GM19467 (cell line): ENCODE data around the gene PLXNA1.
A peak's percentile ranks its signal among the peaks of the same experiment; 100 is the strongest.

Experiments
- ATAC-seq: cut with Tn5 transposase; IDR thresholded peaks from one replicate; pipeline ENCODE4 v1.9.1; 2021; ENCODE audit warnings: mild to moderate bottlenecking, moderate library complexity; ENCODE audit not compliant: unreplicated experiment

The PLXNA1 gene

GRCh38 chr3:126982471-126983175 is at the start of gene PLXNA1:
Gene PLXNA1, plus strand, starts transcription at chr3:126983115. Its CDS starts 5,479 bp downstream, at chr3:126988594.
- ATAC-seq: peak; percentile 62

- ATAC-seq: no peak
Measured at GRCh38 chr3:126934031-126934531, 48.8 kb upstream of the PLXNA1 start.

- ATAC-seq: no peak
Measured at GRCh38 chr3:126934991-126935390, 47.9 kb upstream of the PLXNA1 start.

GRCh38 chr3:126935756-126936509 is 47.0 kb upstream of the PLXNA1 start:
- no peak for ATAC-seq

GRCh38 chr3:126936853-126937425 is 46.0 kb upstream of the PLXNA1 start:
- ATAC-seq: no peak

DNA sequence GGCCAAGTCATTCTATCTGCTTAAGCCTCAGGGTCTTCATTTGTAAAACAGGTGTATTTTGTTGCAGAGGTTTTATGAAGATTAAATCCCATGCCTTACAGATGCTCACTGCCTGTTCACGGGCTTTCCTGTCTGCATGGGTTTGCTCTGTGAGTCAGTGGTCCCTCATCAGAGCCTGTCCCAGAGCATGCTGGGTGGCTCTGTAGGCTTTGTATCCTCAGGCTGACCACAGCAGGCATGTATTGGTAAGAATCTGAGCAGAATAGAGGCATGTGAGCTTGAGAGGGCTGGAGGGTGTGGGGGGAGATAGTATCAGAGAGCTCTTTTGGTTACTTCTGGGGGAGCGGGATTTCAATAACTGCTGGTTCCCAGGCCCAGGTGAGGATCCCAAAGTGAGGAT is 45.4 kb upstream of the PLXNA1 start:
- no peak for ATAC-seq

- no peak for ATAC-seq
Measured at GRCh38 chr3:126937973-126938372, 44.9 kb upstream of the PLXNA1 start.

DNA sequence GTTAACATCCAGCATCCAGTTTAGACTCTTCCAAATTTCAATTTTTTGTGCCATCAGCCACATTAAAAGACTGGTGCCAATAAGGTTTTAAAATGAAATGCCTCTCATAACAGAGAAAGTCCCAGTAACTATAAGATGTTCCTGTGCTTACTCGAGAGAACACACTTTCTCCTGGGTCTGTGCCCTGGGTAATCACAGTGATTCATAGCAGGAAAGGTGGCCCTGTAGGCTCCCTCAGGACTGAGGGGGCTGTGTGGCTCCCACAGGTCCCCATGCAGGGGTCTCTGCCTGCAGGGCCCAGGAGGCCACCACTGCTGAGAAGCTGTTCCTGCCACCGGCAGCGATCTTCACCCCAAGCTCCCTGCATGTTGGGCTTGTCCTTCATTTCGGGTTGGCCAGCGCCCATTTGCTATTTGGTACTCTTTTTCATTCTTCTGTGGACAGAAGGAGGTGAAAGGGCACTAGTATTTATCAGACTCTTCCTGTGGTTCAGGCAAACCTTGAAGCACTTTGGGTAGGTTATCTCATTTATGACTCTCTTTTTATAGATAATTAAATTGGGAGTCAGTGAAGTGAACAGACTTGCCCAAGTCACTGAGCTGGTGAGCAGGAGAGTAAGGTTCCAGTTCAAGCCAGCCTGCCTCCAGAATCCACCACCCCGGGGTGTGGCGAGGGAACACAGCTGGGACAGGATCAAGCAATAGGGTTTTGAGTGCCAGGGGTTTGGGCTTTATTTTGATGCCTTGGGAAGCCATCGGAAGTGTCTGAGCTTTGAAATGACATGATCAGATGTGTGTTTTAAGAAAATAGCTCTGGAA is 44.2 kb upstream of the PLXNA1 start:
- no peak for ATAC-seq

DNA sequence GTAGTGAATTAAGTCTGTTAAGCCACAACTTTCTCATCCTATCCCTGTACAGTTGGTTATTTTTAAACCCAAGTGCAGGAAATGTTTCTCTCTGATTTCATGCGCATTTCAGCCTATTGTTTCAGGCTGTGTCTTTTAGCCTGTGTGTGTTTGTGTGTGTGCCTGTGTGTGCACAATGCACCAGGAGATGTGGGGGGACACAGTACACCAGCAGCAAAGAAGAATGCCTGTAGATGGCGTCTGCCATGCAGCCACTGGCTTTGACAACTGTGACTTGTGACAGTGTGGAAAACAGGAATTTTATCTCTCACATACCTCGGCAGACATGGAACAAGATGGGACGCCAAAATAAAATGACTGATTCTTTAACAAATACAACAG is 43.6 kb upstream of the PLXNA1 start:
- no peak for ATAC-seq

DNA sequence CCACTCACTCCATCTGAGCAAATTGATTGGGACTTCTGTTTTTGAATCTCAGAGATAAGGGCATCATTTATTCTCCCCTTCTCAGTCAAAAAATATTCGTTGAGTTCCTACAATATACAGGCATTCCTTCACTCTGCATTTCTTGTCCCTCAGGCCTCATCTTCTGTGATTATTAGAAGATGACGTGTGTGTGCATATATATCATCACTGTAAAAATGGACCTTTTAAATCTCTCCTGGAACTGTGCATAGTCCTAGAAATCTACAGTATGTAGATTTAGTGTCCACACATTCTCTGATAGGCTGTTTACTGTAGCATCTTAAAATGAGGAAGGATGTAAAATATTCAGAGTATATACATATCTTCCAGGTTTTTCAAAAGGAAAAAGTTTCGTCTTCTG is 43.2 kb upstream of the PLXNA1 start:
- no peak for ATAC-seq

GRCh38 chr3:126941721-126942270 is 41.1 kb upstream of the PLXNA1 start:
- ATAC-seq: no peak

GRCh38 chr3:126944089-126944965 is 38.6 kb upstream of the PLXNA1 start:
- no peak for ATAC-seq

DNA sequence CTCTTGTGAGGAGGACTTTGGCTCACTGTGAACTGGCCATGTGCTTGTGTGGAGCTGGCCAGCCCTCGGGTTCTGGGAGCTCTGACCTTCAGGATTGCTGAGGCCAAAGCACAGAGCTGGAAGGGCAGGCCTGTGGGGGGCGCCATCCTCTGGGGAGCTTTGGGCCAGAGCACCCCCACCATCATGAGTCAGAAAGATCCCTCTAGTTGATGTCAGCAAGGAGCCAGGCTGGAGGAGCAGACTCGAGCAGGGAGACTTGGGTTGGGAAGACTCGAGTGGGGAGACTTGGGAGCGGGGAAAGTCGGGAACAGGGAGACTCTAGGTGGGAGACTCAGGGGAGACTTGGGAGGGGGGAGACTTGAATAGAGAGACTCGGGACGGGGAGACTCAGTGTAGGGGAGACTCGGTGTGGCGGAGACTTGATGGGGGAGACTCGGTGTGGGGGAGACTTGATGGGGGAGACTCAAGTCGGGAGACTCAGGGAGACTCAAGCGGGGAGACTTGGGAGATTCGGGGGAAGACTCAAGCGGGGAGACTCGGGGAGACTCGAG is 37.7 kb upstream of the PLXNA1 start:
- ATAC-seq: no peak

DNA sequence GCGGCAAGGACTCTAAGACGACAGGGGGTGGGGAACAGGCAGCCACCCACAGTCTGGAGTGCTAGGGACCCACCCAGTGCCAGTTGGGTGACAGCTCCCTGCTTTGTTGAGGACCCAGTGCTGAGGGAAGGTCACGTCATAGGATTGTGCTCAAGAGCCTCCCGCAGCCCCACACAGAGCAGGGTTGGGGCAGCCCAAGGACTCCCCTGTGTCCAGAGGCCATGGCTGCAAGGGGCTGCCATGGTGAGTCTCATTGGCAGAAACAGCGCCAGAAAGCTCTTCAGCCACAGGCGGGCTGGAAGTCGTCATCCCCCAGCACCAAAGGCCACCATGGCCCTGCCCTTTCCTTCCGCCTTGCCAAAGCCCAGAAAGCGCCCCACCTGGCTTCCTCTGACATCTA is 37.0 kb upstream of the PLXNA1 start:
- no peak for ATAC-seq

DNA sequence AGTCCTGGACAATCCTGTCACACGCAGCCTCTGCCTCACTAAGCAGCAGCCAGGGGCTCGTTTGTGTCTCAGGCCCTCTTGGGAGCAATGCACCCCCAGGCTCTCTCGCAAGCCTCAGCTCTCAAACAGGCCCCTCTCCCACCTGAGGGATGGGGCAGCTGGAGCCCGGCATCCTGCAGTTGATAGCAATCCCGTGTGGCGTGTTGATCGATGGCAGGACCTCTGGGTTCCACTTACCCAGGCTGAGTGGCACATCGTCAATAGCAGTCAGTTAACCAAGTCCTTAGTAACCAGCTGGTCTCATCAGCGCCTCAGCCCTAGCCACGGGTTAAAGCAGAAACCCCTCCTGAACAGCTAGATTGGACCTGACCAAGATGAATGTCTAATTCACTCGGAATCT is 36.5 kb upstream of the PLXNA1 start:
- ATAC-seq: no peak

DNA sequence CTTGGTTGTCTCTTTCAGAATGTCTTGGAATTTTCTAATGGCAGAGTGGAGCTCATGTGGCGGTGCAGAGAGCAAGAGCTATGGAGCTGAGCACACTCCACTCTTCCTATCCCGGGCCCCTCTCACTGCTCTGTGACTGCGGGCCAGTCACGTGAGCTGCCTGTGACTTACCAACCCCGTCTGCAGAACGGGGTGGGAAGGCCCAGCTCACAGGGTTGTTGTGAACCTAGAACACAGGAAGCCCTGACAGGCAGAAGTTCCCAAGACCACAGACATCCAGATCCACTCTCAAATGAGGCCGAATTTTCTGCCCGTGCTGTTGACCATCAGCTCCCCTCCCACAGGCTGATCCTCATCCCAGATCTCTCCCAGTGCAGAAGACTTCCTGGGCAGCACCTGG is 35.5 kb upstream of the PLXNA1 start:
- no peak for ATAC-seq

- no peak for ATAC-seq
Measured at GRCh38 chr3:126948980-126949535, 33.9 kb upstream of the PLXNA1 start.

- ATAC-seq: no peak
Measured at GRCh38 chr3:126951561-126951960, 31.4 kb upstream of the PLXNA1 start.

DNA sequence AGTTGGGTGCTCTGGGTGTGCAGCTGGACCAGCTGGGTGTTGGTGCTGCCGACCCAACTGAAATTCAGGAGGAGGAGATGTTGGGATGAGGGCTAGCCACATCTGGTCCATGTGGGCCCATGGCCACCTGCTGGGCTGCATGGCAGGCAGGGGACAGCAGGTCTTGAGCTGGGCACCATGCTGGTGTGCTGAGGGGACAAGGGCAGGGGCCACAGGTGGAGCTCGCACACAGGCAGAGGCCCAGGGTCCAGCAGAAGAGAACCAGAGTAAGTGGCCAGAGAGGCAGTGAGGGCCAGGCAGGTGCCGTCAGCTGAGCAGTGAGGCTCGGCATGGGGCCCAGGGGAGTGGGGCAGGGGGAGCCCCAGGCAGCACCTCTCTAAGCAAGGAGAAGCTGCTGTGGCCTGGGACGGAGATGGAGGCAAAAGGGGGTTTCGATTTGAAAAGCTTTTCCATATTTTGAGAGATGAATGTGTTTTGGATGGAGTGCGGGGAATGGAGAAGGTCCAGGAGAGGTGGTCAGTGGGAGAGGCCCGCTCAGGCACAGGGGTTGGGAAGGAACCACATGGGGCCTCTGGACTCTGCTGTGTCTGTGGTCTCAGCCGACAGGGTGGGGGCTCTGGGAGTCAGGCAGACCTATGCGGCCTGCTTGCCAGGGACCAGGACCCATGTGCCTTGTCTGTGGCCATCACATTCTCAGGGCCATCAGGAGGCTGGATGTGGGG is 30.5 kb upstream of the PLXNA1 start:
- ATAC-seq: no peak
